Urinary bladder (tissue), 4 donors: Measurements from ENCODE around the gene TRAPPC6A. TPM values are rescaled to one million over a fixed set of nuclear protein-coding genes. Genes with fewer than 3 reads are reported as not detected.

Experiments
- DNase-seq: peaks from one replicate; pipeline ENCODE4 v3.0.0-alpha.2; 2015; ENCODE audit errors: extremely low spot score
- H3K27ac ChIP-seq: one replicate; pipeline ENCODE4 v1.5.1; 2013; ENCODE audit warnings: low read depth, mild to moderate bottlenecking, moderate library complexity
- H3K36me3 ChIP-seq: one replicate; pipeline ENCODE4 v1.6.1; 2013; ENCODE audit warnings: mild to moderate bottlenecking, moderate library complexity; ENCODE audit not compliant: insufficient read depth
- H3K4me1 ChIP-seq: one replicate; pipeline ENCODE4 v1.6.1; 2013; ENCODE audit warnings: mild to moderate bottlenecking, moderate library complexity; ENCODE audit not compliant: insufficient read depth
- H3K4me3 ChIP-seq: one replicate; pipeline ENCODE4 v1.5.1; 2013; ENCODE audit warnings: low read depth, low read length
- WGBS: extraction: QIAGEN DNeasy Blood & Tissue Kit; methylation state at CpG from one replicate; pipeline ENCODE4 v1.1.7; 2013; 5-methylcytosine and 5-hydroxymethylcytosine counted together
- polyA plus RNA-seq: library from polyadenylated mRNA; stranded (reverse); fragments of 200-250 nt; gene quantifications from one replicate; pipeline ENCODE4 v1.2.3, GENCODE V29; 2013
- total RNA-seq: library from RNA; depleted of rRNA; stranded (reverse); fragments of >200 nt; gene quantifications from one replicate; pipeline ENCODE4 v1.2.3, GENCODE V29; 2014
- donor health status: healthy with polysubstance abuse.
- donor health status: healthy.

TRAPPC6A gene
- total and polyA plus RNA-seq, 2 donors, result 7.1 to 46.1 TPM

- Histone ChIP-seq H3K4me1 (no peaks in the 10 kb centered on the region), H3K4me3 (no peak overlapping the region), H3K36me3 (no peaks in the 10 kb centered on the region), H3K27ac (no peak overlapping the region)
- DNase-seq, result no peak
- WGBS, result 77% methylated on average over 12 of the region's 12 CpGs
Observed at GRCh38 chr19:45117671-45118070, 60.4 kb downstream of the TRAPPC6A start.

- 54% methylated on average over 16 of the region's 16 CpGs for WGBS
- Histone ChIP-seq H3K4me3 (no peak overlapping the region), H3K36me3 (no peaks in the 10 kb centered on the region), H3K4me1 (no peaks in the 10 kb centered on the region), H3K27ac (no peak overlapping the region)
- no peak for DNase-seq
Observed at GRCh38 chr19:45117167-45117594, 60.9 kb downstream of the TRAPPC6A start.

DNA sequence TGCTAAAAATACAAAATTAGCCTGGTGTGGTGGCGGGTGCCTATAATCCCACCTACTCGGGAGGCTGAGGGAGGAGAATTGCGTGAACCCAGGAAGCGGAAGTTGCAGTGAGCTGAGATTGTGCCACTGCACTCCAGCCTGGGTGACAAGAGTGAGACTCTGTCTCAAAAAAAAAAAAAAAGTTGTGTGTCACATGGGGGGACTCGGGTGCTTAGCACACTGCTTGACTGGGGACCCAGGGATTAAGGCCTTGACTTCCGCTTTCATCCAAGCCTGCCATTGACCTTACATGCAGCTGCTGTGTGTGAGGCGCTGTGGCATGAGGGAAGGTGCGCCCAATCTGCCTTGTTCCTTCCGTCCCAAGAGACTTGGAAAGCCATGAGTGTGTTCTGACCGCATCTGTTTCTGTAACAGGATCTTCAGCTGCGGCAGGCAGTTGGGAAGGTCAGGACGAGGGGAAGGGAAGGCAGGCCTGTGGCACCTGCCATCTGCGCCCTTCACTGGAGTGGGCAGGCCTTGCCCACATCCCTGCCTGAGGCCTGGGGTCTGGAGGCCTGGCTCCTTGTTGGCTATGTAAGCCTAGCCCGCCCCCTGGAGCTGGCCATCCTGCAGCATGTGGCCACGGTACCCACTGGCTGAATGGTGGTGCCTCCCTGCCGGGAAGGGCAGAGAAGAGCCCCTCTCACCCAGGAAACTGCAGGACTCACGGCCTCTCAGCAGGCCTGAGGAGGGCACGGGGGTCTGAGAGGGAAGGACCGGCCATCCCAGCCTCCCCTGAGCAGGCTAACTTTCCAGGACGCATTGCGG is 62.0 kb downstream of the TRAPPC6A start:
- H3K4me3 ChIP-seq, result no peak overlapping the region
- no peaks in the 10 kb centered on the region for H3K36me3 ChIP-seq
- 91% methylated on average over 21 of the region's 21 CpGs for WGBS
- no peak overlapping the region for H3K27ac ChIP-seq
- no peak for DNase-seq
- no peaks in the 10 kb centered on the region for H3K4me1 ChIP-seq

GRCh38 chr19:45114116-45114515 is 63.9 kb downstream of the TRAPPC6A start:
- Histone ChIP-seq H3K27ac (peak overlapping the region; percentile 64), H3K4me3 (no peak overlapping the region), H3K4me1 (no peaks in the 10 kb centered on the region), H3K36me3 (no peaks in the 10 kb centered on the region)
- WGBS, result 83% methylated on average over 4 of the region's 4 CpGs
- DNase-seq, result no peak

GRCh38 chr19:45113628-45114027 is 64.4 kb downstream of the TRAPPC6A start:
- 79% methylated on average over 9 of the region's 9 CpGs for WGBS
- H3K4me3 ChIP-seq, result no peak overlapping the region
- peak overlapping the region; percentile 64 for H3K27ac ChIP-seq
- no peaks in the 10 kb centered on the region for H3K36me3 ChIP-seq
- peak; percentile 45 for DNase-seq
- no peaks in the 10 kb centered on the region for H3K4me1 ChIP-seq

Other genes starting within 250 kb of the TRAPPC6A start
- gene APOC4, start 236.0 kb downstream of the TRAPPC6A start, total RNA-seq, result not detected
- gene APOC4, start 236.0 kb downstream of the TRAPPC6A start, polyA plus RNA-seq, result not detected
- gene APOC2, start 232.2 kb downstream of the TRAPPC6A start, total RNA-seq, result not detected
- gene APOC2, start 232.2 kb downstream of the TRAPPC6A start, polyA plus RNA-seq, result 1.6 TPM
- 27.3 TPM for gene CLPTM1, start 222.9 kb downstream of the TRAPPC6A start, total RNA-seq
- 104 TPM for gene CLPTM1, start 222.9 kb downstream of the TRAPPC6A start, polyA plus RNA-seq
- 2.6 TPM for gene RELB, start 176.8 kb downstream of the TRAPPC6A start, total RNA-seq
- gene RELB, start 176.8 kb downstream of the TRAPPC6A start, polyA plus RNA-seq, result 8.9 TPM
- gene CLASRP, start 139.2 kb downstream of the TRAPPC6A start, total RNA-seq, result 11.2 TPM
- 45.6 TPM for gene CLASRP, start 139.2 kb downstream of the TRAPPC6A start, polyA plus RNA-seq
- gene ZNF296, start 101.8 kb downstream of the TRAPPC6A start, total RNA-seq, result 0.42 TPM
- gene ZNF296, start 101.8 kb downstream of the TRAPPC6A start, polyA plus RNA-seq, result 0.65 TPM
- gene GEMIN7, start 99.0 kb downstream of the TRAPPC6A start, total RNA-seq, result 10.4 TPM
- 23.6 TPM for gene GEMIN7, start 99.0 kb downstream of the TRAPPC6A start, polyA plus RNA-seq
- gene PPP1R37, start 85.1 kb downstream of the TRAPPC6A start, total RNA-seq, result 16.8 TPM
- gene PPP1R37, start 85.1 kb downstream of the TRAPPC6A start, polyA plus RNA-seq, result 31.6 TPM
- gene NKPD1, start 17.3 kb downstream of the TRAPPC6A start, total RNA-seq, result 0.58 TPM
- gene NKPD1, start 17.3 kb downstream of the TRAPPC6A start, polyA plus RNA-seq, result 0.37 TPM
- gene BLOC1S3, start 547 bp upstream of the TRAPPC6A start, total RNA-seq, result 3.9 TPM
- 9.3 TPM for gene BLOC1S3, start 547 bp upstream of the TRAPPC6A start, polyA plus RNA-seq
- gene EXOC3L2, start 67.2 kb upstream of the TRAPPC6A start, total RNA-seq, result 3.4 TPM
- 6.9 TPM for gene EXOC3L2, start 67.2 kb upstream of the TRAPPC6A start, polyA plus RNA-seq
- 14.8 TPM for gene MARK4, start 73.0 kb upstream of the TRAPPC6A start, total RNA-seq
- gene MARK4, start 73.0 kb upstream of the TRAPPC6A start, polyA plus RNA-seq, result 34.4 TPM
- gene CKM, start 144.6 kb upstream of the TRAPPC6A start, total RNA-seq, result 39.0 TPM
- 1.1 TPM for gene CKM, start 144.6 kb upstream of the TRAPPC6A start, polyA plus RNA-seq
- 0.16 TPM for gene KLC3, start 162.5 kb upstream of the TRAPPC6A start, total RNA-seq
- gene KLC3, start 162.5 kb upstream of the TRAPPC6A start, polyA plus RNA-seq, result 0.05 TPM
- gene ERCC2, start 192.3 kb upstream of the TRAPPC6A start, total RNA-seq, result 8.6 TPM
- gene ERCC2, start 192.3 kb upstream of the TRAPPC6A start, polyA plus RNA-seq, result 17.5 TPM
- 7.7 TPM for gene PPP1R13L, start 226.8 kb upstream of the TRAPPC6A start, total RNA-seq
- 28.1 TPM for gene PPP1R13L, start 226.8 kb upstream of the TRAPPC6A start, polyA plus RNA-seq
- 1.8 TPM for gene POLR1G, start 228.4 kb upstream of the TRAPPC6A start, total RNA-seq
- 5.0 TPM for gene POLR1G, start 228.4 kb upstream of the TRAPPC6A start, polyA plus RNA-seq
- 64.0 TPM for gene ERCC1, start 245.7 kb upstream of the TRAPPC6A start, total RNA-seq
- gene ERCC1, start 245.7 kb upstream of the TRAPPC6A start, polyA plus RNA-seq, result 50.3 TPM